ENCODE results near the gene EPG5.

DNA sequence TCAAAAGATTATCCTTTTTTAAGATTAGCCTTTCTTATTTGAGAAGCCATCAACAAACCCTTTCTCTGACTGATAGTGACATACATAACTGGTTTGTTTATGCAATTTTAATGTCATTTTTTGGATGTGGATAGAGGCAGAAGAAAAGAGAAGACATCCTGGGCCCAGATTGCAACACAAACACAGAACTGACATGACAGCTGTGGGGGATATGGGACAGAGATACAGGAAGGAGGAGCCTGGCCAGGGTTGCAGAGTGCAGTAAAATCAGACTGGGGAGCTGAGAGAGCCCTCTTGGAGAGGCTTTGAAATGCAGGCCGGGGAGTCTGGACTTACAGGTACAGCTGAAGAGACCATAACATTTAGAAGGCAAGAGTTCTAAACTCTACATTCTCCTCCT is 76.5 kb downstream of the EPG5 start:
- no peak for TF ChIP-seq POLR2A (IDR thresholded peaks at IDR 0.05)
- TF ChIP-seq, protein P1, sequence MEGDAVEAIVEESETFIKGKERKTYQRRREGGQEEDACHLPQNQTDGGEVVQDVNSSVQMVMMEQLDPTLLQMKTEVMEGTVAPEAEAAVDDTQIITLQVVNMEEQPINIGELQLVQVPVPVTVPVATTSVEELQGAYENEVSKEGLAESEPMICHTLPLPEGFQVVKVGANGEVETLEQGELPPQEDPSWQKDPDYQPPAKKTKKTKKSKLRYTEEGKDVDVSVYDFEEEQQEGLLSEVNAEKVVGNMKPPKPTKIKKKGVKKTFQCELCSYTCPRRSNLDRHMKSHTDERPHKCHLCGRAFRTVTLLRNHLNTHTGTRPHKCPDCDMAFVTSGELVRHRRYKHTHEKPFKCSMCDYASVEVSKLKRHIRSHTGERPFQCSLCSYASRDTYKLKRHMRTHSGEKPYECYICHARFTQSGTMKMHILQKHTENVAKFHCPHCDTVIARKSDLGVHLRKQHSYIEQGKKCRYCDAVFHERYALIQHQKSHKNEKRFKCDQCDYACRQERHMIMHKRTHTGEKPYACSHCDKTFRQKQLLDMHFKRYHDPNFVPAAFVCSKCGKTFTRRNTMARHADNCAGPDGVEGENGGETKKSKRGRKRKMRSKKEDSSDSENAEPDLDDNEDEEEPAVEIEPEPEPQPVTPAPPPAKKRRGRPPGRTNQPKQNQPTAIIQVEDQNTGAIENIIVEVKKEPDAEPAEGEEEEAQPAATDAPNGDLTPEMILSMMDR (IDR thresholded peaks at IDR 0.05), result no peak
